OCI-LY1 (cell line): ENCODE measurements around the gene TLE6.

Source experiments
- CTCF ChIP-seq: fragments of 200-600 bp; sonication (generic), shearing (Covaris generic); IDR thresholded peaks from 2 replicates; pipeline ENCODE4 v1.5.1; 2017; ENCODE audit warnings: mild to moderate bottlenecking, antibody characterized with exemption, low read length, moderate library complexity, mixed read lengths
- EZH2 ChIP-seq: fragments of 200-600 bp; sonication (generic), shearing (Covaris generic); IDR thresholded peaks from 2 replicates; pipeline ENCODE4 v1.8.0; 2017; ENCODE audit warnings: borderline replicate concordance, mixed run types, mild to moderate bottlenecking, antibody characterized with exemption, low read length, moderate library complexity, mixed read lengths

- TF ChIP-seq CTCF (no peak), EZH2 (no peak)
Observed at GRCh38 chr19:2973229-2973628, 4.1 kb upstream of the TLE6 start.
